SK-MEL-5 (cell line): ENCODE data around the gene CD70. TPM values are rescaled to one million over a fixed set of nuclear protein-coding genes. Genes with fewer than 3 reads are reported as not detected.
"Not testable (repeated sequence)": the region's sequence is repeated elsewhere in the genome, so short reads cannot be mapped to it uniquely, and the experiment has no call there.

Experiments used
- DNase-seq: peaks from one replicate; pipeline ENCODE4 v3.0.0-alpha.2; 2016; ENCODE audit warnings: low read depth, low spot score
- in situ Hi-C: cut with HindIII; loops from 2 replicates; pipeline ENCODE4 v1.10.0; 2016; ENCODE audit warnings: low sequenced_read_pairs, high pct_unique_total_duplicates, low pct_unique_long_range_greater_than_20kb
- small RNA-seq, 2 experiments: library from RNA; depleted of rRNA; stranded (forward); fragments of <200 nt; gene quantifications; one replicate each; pipeline ENCODE3, GENCODE V24; 2014
- total RNA-seq: library from RNA; depleted of rRNA; stranded (reverse); fragments of >200 nt; shearing (Covaris generic); gene quantifications from 2 replicates; pipeline ENCODE4 v1.2.3, GENCODE V29; 2014; rRNA removed

CD70 gene
- total RNA-seq, 1 experiment from 2014 or later: not detected

DNA sequence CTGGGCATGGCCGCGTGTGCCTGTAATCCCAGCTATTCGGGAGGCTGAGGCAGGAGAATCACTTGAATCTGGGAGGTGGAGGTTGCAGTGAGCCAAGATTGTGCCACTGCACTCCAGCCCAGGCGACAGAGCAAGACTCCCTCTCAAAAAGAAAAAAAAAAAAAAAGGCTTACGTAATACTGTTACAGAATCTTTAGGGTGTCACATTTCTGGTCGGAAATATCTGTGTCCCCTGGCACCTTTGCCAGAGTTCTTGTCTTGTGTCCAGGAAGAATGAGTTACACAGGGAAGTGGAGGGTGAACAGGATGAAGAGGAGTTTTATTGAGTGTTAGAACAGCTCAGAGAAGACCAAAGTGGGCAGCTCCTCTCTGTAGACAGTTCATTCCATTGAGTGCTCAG is 40.3 kb downstream of the CD70 start:
- DNase-seq, in situ Hi-C loops: not testable (repeated sequence)

DNA sequence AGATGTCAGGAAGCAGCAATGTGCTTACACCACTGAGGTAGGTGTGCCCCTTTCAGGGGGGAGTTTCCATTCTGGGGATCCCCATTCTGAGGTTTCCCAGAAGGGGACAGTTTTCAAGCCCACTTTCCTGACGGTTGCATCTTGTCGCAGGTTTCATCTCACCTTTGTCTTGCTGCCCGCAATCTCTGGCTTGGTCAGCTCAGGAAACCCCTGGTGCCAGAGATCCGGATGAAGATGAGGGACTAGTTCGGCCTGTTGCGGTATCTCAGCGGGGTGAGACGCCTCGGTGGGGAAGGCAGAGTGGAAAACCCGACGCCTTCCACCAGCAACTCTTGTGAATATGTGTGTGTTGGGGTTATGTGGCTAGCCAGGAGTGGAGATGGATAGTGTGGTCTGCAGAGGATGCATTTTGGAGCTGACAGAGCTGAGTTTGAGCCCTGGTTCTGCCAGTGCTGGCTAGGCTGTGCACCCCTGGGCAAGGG is 47.0 kb downstream of the CD70 start:
- in situ Hi-C loops: no loop called here
- DNase-seq: no peak

DNA sequence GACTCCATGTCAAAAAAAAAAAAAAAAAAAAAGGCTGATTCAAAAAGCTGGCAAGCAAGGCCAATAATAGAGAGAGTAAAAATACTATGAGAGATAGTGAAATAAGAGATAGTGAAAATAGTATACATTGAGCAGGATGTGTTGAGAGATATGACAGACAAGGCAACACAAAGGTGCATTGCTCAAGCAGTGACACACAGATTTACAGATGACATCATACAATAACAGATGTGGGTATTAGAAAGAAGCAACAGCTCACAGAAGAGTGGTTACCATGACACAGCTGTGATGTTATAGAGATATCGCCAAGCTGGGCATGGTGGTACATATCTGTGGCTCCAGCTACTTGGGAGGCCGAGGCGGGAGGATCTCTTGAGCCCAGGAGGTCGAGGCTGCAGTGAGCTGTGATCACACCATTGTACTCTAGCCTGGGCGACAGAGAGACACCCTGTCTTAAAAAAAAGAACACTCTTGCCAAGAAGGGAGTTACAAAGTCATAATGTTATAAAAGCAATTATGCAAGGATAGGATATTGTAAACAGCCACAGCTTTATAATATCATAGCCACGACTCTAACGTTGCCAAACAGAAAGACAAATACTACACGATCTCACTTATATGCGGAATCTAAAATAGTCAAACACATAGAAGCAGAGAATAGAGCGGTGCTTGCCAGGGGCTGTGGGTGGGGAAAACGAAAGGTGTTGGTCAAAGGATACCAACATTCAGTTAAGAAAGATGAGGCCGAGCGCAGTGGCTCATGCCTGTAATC is 49.8 kb downstream of the CD70 start:
- in situ Hi-C loops: no loop called here
- no peak for DNase-seq

DNA sequence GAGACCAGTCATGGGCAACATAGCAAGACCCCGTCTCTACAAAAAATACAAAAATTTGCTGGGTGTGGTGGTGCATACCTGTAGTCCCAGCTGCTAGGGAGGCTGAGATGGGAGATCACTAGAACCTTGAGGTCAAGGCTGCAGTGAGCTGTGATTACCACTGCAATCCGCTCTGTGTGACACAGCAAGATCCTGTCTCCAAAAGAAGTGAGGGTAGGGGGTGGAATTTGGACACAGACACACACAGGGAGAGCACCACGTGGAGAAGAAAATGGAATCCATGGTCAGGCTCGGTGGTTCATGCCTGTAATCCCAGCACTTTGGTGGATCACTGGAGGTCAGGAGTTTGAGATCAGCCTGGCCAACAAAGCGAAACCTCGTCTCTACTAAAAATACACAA is 51.4 kb downstream of the CD70 start:
- in situ Hi-C loops: no loop called here
- DNase-seq: no peak

Small RNA genes lying within 50 kb of the gene (small RNA-seq; reads per million reads assigned to genes)
- 0 reads per million in 2 experiments for gene RF00019

Other genes starting within 250 kb of the CD70 start
- gene CLPP, start 229.6 kb downstream of the CD70 start, total RNA-seq: 65.0 and 74.3 TPM in 2 replicates
- gene ALKBH7, start 218.4 kb downstream of the CD70 start, total RNA-seq: 28.3 and 29.6 TPM in 2 replicates
- 0.74 and 0.98 TPM in 2 replicates for gene PSPN, start 215.2 kb downstream of the CD70 start, total RNA-seq
- 37.3 and 39.8 TPM in 2 replicates for gene GTF2F1, start 198.0 kb downstream of the CD70 start, total RNA-seq
- 73.9 and 80.0 TPM in 2 replicates for gene KHSRP, start 166.3 kb downstream of the CD70 start, total RNA-seq
- gene SLC25A41, start 157.4 kb downstream of the CD70 start, total RNA-seq: 0.13 TPM in 1 of 2 replicates, not detected in the other
- gene SLC25A23, start 131.4 kb downstream of the CD70 start, total RNA-seq: 48.3 and 49.6 TPM in 2 replicates
- gene CRB3, start 126.9 kb downstream of the CD70 start, total RNA-seq: 0.24 and 0.58 TPM in 2 replicates
- not detected in 2 replicates for gene DENND1C, start 109.4 kb downstream of the CD70 start, total RNA-seq
- gene TUBB4A, start 88.8 kb downstream of the CD70 start, total RNA-seq: 19.8 and 24.0 TPM in 2 replicates
- gene TNFSF9, start 60.1 kb downstream of the CD70 start, total RNA-seq: 10.9 and 13.7 TPM in 2 replicates
- gene TNFSF14, start 79.0 kb upstream of the CD70 start, total RNA-seq: not detected in 2 replicates
- not detected in 2 replicates for gene C3, start 129.5 kb upstream of the CD70 start, total RNA-seq
- 49.4 and 56.8 TPM in 2 replicates for gene GPR108, start 146.4 kb upstream of the CD70 start, total RNA-seq
- 11.5 and 11.6 TPM in 2 replicates for gene TRIP10, start 148.5 kb upstream of the CD70 start, total RNA-seq
- gene SH2D3A, start 176.3 kb upstream of the CD70 start, total RNA-seq: 0.32 and 0.34 TPM in 2 replicates
- gene VAV1, start 181.6 kb upstream of the CD70 start, total RNA-seq: not detected in 2 replicates